K562 (cell line): ENCODE results near the gene DNAH17.

Source experiments
- BDP1 ChIP-seq: IDR thresholded peaks from 3 replicates; pipeline ENCODE4 v1.6.1; 2011; ENCODE audit not compliant: insufficient read length, insufficient read depth
- CHD2 ChIP-seq: IDR thresholded peaks from 2 replicates; pipeline ENCODE4 v1.6.1; 2011; ENCODE audit warnings: low read depth, low read length
- EGR1 ChIP-seq: fragments of 450-650 bp; conservative IDR thresholded peaks from 2 replicates; pipeline ENCODE4 v1.6.1; 2017; ENCODE audit warnings: mild to moderate bottlenecking
- EZH2 ChIP-seq: IDR thresholded peaks from 2 replicates; pipeline ENCODE4 v1.6.1; 2012; ENCODE audit warnings: low read depth, mild to moderate bottlenecking, inconsistent platforms, low read length, borderline replicate concordance
- FOSL1 ChIP-seq: fragments of 200-800 bp; sonication (Bioruptor generic); conservative IDR thresholded peaks from 2 replicates; pipeline ENCODE4 v1.6.1; 2016; ENCODE audit warnings: missing genetic modification characterization, missing compliant biosample characterization
- FOXK2 ChIP-seq, 2 experiments: fragments of 450-650 bp; IDR thresholded peaks in 1 of 2; conservative IDR thresholded peaks in 1 of 2; 2 replicates each; pipeline ENCODE4 v1.6.1; 2016; ENCODE audit warnings: low read depth in 2 of 2, mild to moderate bottlenecking in 1 of 2
- GABPA ChIP-seq: fragments of 200-800 bp; sonication (Bioruptor generic); conservative IDR thresholded peaks from 2 replicates; pipeline ENCODE4 v1.6.1; 2016; ENCODE audit warnings: low read depth, missing genetic modification characterization, missing compliant biosample characterization
- MYBL2 ChIP-seq, 2 experiments: fragments of 450-650 bp in 1 of 2; sonication (generic) in 1 of 2; formaldehyde crosslinking in 1 of 2; IDR thresholded peaks; 2 replicates each; pipeline versions ENCODE4 v1.6.1 to v1.8.1; 2017 to 2022; ENCODE audit warnings: borderline replicate concordance in 1 of 2, inconsistent platforms in 1 of 2, low read depth in 1 of 2, mild to moderate bottlenecking in 1 of 2, missing genetic modification reagents in 1 of 2, moderate library complexity in 1 of 2
- SMARCE1 ChIP-seq: fragments of 450-650 bp; IDR thresholded peaks from 2 replicates; pipeline ENCODE4 v1.7.1; 2016; ENCODE audit warnings: mild to moderate bottlenecking
- SP1 ChIP-seq: sonication (generic); formaldehyde crosslinking; IDR thresholded peaks from 2 replicates; pipeline ENCODE4 v1.8.1; 2022; ENCODE audit warnings: mild to moderate bottlenecking, missing genetic modification reagents
- TCF3 ChIP-seq: sonication (generic); formaldehyde crosslinking; IDR thresholded peaks from 2 replicates; pipeline ENCODE4 v1.4.0; 2020; ENCODE audit warnings: mild to moderate bottlenecking, missing genetic modification reagents
- TF ChIP-seq, protein P1 (sequence below), 3 experiments: IDR thresholded peaks in 2 of 3; conservative IDR thresholded peaks in 1 of 3; 2 replicates each; pipeline ENCODE4 v1.5.1; 2011 to 2012; ENCODE audit warnings: low read length in 3 of 3, mild to moderate bottlenecking in 3 of 3, control low read depth in 2 of 3, improper control_type of control experiment in 1 of 3, inconsistent platforms in 1 of 3, low read depth in 1 of 3, mixed read lengths in 1 of 3, moderate library complexity in 1 of 3; ENCODE audit not compliant: insufficient read depth in 2 of 3
- TF ChIP-seq, protein P2 (sequence below): fragments of 200-800 bp; sonication (Bioruptor generic); IDR thresholded peaks from 2 replicates; pipeline ENCODE4 v1.6.1; 2016; ENCODE audit warnings: missing genetic modification characterization, missing compliant biosample characterization
- TF ChIP-seq, protein P3 (sequence below): sonication (generic); formaldehyde crosslinking; IDR thresholded peaks from 2 replicates; pipeline ENCODE4 v1.8.0; 2023; ENCODE audit warnings: mild to moderate bottlenecking, missing genetic modification reagents

DNA sequence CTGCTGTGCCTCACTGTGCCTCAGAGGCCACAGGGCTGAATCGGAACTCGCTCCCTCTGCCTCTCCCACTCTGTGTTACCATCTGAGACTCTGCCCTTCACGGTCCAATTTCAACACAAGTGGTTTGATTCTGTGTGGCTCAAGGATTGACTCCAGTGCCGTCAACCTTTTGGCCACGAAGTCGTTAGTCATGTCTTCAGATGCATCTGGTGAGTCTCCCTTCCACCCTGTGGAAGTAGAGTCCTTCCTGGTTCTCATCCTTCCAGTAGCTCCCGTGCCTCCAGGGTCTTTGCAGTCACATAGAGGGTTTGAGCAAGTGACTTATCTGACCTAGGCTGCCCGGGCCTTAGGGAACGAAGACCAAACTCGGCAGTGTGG is 147.6 kb downstream of the DNAH17 start:
- no peak for TF ChIP-seq FOXK2 (conservative IDR thresholded peaks at IDR 0.05 in 1 of 2, IDR thresholded peaks at IDR 0.05 in 1 of 2; ENCODE audit: low read depth in 2 of 2)
- TF ChIP-seq, protein P1, sequence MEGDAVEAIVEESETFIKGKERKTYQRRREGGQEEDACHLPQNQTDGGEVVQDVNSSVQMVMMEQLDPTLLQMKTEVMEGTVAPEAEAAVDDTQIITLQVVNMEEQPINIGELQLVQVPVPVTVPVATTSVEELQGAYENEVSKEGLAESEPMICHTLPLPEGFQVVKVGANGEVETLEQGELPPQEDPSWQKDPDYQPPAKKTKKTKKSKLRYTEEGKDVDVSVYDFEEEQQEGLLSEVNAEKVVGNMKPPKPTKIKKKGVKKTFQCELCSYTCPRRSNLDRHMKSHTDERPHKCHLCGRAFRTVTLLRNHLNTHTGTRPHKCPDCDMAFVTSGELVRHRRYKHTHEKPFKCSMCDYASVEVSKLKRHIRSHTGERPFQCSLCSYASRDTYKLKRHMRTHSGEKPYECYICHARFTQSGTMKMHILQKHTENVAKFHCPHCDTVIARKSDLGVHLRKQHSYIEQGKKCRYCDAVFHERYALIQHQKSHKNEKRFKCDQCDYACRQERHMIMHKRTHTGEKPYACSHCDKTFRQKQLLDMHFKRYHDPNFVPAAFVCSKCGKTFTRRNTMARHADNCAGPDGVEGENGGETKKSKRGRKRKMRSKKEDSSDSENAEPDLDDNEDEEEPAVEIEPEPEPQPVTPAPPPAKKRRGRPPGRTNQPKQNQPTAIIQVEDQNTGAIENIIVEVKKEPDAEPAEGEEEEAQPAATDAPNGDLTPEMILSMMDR (IDR thresholded peaks at IDR 0.05 in 2 of 3, conservative IDR thresholded peaks at IDR 0.05 in 1 of 3; ENCODE audit: insufficient read depth in 2 of 3, low read depth in 1 of 3, low read length in 3 of 3): no peak
- TF ChIP-seq, protein P2, sequence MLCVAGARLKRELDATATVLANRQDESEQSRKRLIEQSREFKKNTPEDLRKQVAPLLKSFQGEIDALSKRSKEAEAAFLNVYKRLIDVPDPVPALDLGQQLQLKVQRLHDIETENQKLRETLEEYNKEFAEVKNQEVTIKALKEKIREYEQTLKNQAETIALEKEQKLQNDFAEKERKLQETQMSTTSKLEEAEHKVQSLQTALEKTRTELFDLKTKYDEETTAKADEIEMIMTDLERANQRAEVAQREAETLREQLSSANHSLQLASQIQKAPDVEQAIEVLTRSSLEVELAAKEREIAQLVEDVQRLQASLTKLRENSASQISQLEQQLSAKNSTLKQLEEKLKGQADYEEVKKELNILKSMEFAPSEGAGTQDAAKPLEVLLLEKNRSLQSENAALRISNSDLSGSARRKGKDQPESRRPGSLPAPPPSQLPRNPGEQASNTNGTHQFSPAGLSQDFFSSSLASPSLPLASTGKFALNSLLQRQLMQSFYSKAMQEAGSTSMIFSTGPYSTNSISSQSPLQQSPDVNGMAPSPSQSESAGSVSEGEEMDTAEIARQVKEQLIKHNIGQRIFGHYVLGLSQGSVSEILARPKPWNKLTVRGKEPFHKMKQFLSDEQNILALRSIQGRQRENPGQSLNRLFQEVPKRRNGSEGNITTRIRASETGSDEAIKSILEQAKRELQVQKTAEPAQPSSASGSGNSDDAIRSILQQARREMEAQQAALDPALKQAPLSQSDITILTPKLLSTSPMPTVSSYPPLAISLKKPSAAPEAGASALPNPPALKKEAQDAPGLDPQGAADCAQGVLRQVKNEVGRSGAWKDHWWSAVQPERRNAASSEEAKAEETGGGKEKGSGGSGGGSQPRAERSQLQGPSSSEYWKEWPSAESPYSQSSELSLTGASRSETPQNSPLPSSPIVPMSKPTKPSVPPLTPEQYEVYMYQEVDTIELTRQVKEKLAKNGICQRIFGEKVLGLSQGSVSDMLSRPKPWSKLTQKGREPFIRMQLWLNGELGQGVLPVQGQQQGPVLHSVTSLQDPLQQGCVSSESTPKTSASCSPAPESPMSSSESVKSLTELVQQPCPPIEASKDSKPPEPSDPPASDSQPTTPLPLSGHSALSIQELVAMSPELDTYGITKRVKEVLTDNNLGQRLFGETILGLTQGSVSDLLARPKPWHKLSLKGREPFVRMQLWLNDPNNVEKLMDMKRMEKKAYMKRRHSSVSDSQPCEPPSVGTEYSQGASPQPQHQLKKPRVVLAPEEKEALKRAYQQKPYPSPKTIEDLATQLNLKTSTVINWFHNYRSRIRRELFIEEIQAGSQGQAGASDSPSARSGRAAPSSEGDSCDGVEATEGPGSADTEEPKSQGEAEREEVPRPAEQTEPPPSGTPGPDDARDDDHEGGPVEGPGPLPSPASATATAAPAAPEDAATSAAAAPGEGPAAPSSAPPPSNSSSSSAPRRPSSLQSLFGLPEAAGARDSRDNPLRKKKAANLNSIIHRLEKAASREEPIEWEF (CRISPR knock-in tag): no peak
- no peak for TF ChIP-seq BDP1
- no peak for TF ChIP-seq SP1 (CRISPR knock-in tag)
- no peak for TF ChIP-seq MYBL2 (IDR thresholded peaks at IDR 0.05; ENCODE audit: low read depth)
- no peak for TF ChIP-seq MYBL2 (CRISPR knock-in tag; IDR thresholded peaks at IDR 0.05; ENCODE audit: borderline replicate concordance)
- TF ChIP-seq TCF3: no peak
- TF ChIP-seq, protein P3, sequence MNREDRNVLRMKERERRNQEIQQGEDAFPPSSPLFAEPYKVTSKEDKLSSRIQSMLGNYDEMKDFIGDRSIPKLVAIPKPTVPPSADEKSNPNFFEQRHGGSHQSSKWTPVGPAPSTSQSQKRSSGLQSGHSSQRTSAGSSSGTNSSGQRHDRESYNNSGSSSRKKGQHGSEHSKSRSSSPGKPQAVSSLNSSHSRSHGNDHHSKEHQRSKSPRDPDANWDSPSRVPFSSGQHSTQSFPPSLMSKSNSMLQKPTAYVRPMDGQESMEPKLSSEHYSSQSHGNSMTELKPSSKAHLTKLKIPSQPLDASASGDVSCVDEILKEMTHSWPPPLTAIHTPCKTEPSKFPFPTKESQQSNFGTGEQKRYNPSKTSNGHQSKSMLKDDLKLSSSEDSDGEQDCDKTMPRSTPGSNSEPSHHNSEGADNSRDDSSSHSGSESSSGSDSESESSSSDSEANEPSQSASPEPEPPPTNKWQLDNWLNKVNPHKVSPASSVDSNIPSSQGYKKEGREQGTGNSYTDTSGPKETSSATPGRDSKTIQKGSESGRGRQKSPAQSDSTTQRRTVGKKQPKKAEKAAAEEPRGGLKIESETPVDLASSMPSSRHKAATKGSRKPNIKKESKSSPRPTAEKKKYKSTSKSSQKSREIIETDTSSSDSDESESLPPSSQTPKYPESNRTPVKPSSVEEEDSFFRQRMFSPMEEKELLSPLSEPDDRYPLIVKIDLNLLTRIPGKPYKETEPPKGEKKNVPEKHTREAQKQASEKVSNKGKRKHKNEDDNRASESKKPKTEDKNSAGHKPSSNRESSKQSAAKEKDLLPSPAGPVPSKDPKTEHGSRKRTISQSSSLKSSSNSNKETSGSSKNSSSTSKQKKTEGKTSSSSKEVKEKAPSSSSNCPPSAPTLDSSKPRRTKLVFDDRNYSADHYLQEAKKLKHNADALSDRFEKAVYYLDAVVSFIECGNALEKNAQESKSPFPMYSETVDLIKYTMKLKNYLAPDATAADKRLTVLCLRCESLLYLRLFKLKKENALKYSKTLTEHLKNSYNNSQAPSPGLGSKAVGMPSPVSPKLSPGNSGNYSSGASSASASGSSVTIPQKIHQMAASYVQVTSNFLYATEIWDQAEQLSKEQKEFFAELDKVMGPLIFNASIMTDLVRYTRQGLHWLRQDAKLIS (CRISPR knock-in tag): no peak
- no peak for TF ChIP-seq EGR1
- no peak for TF ChIP-seq GABPA (tag)
- TF ChIP-seq EZH2: no peak
- TF ChIP-seq FOSL1 (tag): no peak
- no peak for TF ChIP-seq CHD2
- TF ChIP-seq SMARCE1: no peak
